DND-41 (cell line): ENCODE measurements around the gene SLC8B1.

Experiments used
- ATAC-seq: fragments of 200-7000 bp; cut with Tn5 transposase; 3 replicates; pipeline ENCODE4 v1.9.1; 2021; ENCODE audit warnings: low read depth; ENCODE audit not compliant: insufficient read depth
- DNase-seq: peaks from one replicate; pipeline ENCODE4 v3.0.0-alpha.2; 2020
- H2AFZ ChIP-seq: 2 replicates; pipeline ENCODE4 v1.6.0; 2012; ENCODE audit warnings: low read depth, low read length
- H3K27ac ChIP-seq: 2 replicates; pipeline ENCODE4 v1.5.1; 2012; ENCODE audit warnings: low read length, inconsistent platforms
- H3K27me3 ChIP-seq: fragments of 200-600 bp; sonication (generic); 2 replicates; pipeline ENCODE4 v1.6.0; 2012; ENCODE audit warnings: low read length, mild to moderate bottlenecking, inconsistent platforms; ENCODE audit not compliant: insufficient read depth, poor library complexity
- H3K36me3 ChIP-seq: 2 replicates; pipeline ENCODE4 v1.5.1; 2012; ENCODE audit warnings: low read length, inconsistent platforms; ENCODE audit not compliant: insufficient read depth
- H3K4me1 ChIP-seq: 2 replicates; pipeline ENCODE4 v1.5.1; 2012; ENCODE audit warnings: mild to moderate bottlenecking, low read length; ENCODE audit not compliant: insufficient read depth
- H3K4me2 ChIP-seq: 2 replicates; pipeline ENCODE4 v1.6.0; 2012; ENCODE audit warnings: mild to moderate bottlenecking, moderate library complexity, low read length, inconsistent platforms; ENCODE audit not compliant: insufficient read depth
- H3K4me3 ChIP-seq, 2 experiments: fragments of 200-600 bp in 1 of 2; shearing (Covaris generic) in 1 of 2; 2 replicates each; pipeline ENCODE4 v1.5.1; 2012 to 2016; ENCODE audit warnings: inconsistent platforms in 2 of 2, low read length in 2 of 2, mild to moderate bottlenecking in 2 of 2, low read depth in 1 of 2, moderate library complexity in 1 of 2
- H3K79me2 ChIP-seq: 2 replicates; pipeline ENCODE4 v1.6.0; 2012; ENCODE audit warnings: low read length, inconsistent platforms; ENCODE audit not compliant: insufficient read depth
- H3K9ac ChIP-seq: 2 replicates; pipeline ENCODE4 v1.6.0; 2012; ENCODE audit warnings: low read depth, mild to moderate bottlenecking, inconsistent platforms, low read length, moderate library complexity
- H3K9me3 ChIP-seq: 2 replicates; pipeline ENCODE4 v1.5.1; 2012; ENCODE audit warnings: low read length, moderate library complexity, mild to moderate bottlenecking, inconsistent platforms; ENCODE audit not compliant: insufficient read depth, severe bottlenecking
- H4K20me1 ChIP-seq: 2 replicates; pipeline ENCODE4 v1.6.0; 2012; ENCODE audit warnings: low read length; ENCODE audit not compliant: insufficient read depth
- EZH2 ChIP-seq: IDR thresholded peaks from 3 replicates; pipeline ENCODE4 v1.6.1; 2012; ENCODE audit warnings: borderline replicate concordance, low read depth, mild to moderate bottlenecking, moderate library complexity, low read length, inconsistent platforms; ENCODE audit not compliant: severe bottlenecking
- TF ChIP-seq, protein P1 (sequence below): IDR thresholded peaks from 2 replicates; pipeline ENCODE4 v1.5.1; 2012; ENCODE audit warnings: borderline replicate concordance, low read length, moderate library complexity, mild to moderate bottlenecking; ENCODE audit not compliant: poor library complexity, severe bottlenecking; ENCODE audit errors: extremely low read depth

SLC8B1 gene

DNA sequence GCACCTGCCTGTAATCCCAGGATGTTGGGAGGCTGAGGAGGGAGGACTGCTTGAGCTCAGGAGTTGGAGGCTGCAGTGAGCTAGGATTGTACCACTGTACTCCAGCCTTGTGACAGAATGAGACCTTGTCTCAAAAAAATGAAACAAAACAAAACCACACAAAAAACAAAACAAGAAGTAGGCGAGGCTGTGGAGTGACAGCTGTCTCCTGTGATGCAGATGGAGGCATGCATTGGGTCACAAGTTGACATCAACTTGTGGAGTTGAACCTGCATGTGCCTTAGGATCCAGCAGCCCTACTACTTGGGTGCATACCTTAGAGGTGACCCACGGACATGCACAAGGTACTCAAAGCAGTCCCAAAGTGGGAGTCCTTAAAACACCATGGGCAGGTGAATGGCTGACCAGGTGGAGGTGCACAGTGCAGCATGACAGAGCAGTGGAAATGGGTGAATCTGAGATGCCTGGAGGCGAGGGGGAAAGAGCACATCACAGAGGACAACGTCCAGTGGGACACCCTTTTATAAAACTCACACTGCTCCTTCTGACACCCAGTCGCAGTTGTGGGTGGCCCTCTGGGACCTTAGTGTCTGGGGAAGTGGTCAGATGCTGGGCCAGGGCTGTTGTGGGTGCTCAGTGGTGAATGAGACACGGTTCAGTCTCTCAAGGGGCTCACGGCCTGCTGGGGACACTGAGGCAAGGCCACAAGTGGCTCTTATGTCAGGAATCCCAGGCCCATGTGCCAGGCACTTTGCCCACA lies 36.2 kb upstream of the SLC8B1 start:
- Histone ChIP-seq H3K27ac (no peak overlapping the region), H3K9me3 (no peaks in the 10 kb centered on the region), H3K4me3 (no peak overlapping the region), H3K4me2 (no peak overlapping the region), H3K79me2 (no peaks in the 10 kb centered on the region), H3K9ac (no peak overlapping the region), H3K4me1 (no peaks in the 10 kb centered on the region), H4K20me1 (peaks cover 6% of the 10 kb centered on the region; the same call in 1 of the 2 replicates), H3K36me3 (peaks cover 3% of the 10 kb centered on the region; the same call in 1 of the 2 replicates), H2AFZ (no peak overlapping the region), H3K27me3 (no peaks in the 10 kb centered on the region)
- ATAC-seq (no peak), DNase-seq (no peak)
- TF ChIP-seq EZH2: no peak
- TF ChIP-seq, protein P1, sequence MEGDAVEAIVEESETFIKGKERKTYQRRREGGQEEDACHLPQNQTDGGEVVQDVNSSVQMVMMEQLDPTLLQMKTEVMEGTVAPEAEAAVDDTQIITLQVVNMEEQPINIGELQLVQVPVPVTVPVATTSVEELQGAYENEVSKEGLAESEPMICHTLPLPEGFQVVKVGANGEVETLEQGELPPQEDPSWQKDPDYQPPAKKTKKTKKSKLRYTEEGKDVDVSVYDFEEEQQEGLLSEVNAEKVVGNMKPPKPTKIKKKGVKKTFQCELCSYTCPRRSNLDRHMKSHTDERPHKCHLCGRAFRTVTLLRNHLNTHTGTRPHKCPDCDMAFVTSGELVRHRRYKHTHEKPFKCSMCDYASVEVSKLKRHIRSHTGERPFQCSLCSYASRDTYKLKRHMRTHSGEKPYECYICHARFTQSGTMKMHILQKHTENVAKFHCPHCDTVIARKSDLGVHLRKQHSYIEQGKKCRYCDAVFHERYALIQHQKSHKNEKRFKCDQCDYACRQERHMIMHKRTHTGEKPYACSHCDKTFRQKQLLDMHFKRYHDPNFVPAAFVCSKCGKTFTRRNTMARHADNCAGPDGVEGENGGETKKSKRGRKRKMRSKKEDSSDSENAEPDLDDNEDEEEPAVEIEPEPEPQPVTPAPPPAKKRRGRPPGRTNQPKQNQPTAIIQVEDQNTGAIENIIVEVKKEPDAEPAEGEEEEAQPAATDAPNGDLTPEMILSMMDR: no peak

DNA sequence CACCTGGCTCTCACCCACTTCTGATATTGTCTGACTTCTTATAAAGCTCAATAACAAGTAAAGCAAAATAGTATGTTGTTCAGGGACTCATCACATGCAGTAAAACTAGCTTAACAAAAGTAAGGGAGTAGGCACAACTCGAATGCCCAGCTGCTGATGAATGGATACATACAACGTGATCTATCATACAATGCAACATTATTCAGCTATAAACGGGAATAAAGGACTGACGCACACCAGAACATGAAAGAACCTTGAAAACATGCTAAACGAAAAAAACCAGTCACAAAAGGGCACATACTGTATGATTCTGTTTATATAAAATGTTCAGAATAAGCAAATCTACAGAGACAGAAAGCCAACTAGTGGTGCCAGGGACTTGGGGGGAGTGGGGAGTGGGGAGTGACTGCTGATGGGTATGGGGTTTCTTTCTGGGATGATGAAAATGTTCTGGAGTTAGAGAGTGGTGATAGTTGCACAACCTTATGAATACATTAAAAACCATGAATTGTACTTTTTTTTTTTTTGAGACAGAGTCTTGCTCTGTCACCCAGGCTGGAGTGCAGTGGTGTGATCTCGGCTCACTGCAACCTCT lies 34.6 kb upstream of the SLC8B1 start:
- TF ChIP-seq, protein P1: no peak
- TF ChIP-seq EZH2: no peak
- Histone ChIP-seq H4K20me1 (peaks cover 6% of the 10 kb centered on the region; the same call in 1 of the 2 replicates), H3K4me1 (no peaks in the 10 kb centered on the region), H3K27me3 (no peaks in the 10 kb centered on the region), H3K36me3 (no peaks in the 10 kb centered on the region), H3K27ac (no peak overlapping the region), H3K79me2 (no peaks in the 10 kb centered on the region), H3K9me3 (no peaks in the 10 kb centered on the region), H2AFZ (no peak overlapping the region), H3K4me2 (no peak overlapping the region), H3K9ac (no peak overlapping the region), H3K4me3 (no peak overlapping the region)
- DNase-seq (no peak), ATAC-seq (no peak)

DNA sequence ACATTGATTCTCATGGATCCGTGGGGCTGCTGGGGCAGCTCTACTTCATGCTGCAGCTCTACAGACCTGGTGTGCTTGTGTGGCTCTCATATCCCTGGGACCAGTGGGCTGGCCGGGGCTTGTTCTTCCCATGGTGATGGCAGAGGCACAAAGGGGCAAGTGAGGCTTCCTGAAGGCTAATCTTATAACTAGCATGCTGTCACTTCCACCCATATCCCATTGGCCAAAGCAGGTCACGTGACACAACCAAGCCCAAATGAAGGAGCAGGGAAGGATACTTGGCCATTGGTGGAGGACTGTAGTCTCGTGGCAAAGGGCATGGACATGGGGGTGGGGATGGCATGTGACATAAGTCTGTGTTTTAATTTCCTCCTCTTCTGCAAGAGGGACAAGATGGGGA lies 33.4 kb upstream of the SLC8B1 start:
- Histone ChIP-seq H3K4me1 (no peaks in the 10 kb centered on the region), H3K27ac (no peak overlapping the region), H3K9ac (no peak overlapping the region), H3K4me3 (no peak overlapping the region), H2AFZ (no peak overlapping the region), H3K36me3 (no peaks in the 10 kb centered on the region), H3K4me2 (no peak overlapping the region), H4K20me1 (peaks cover 6% of the 10 kb centered on the region; the same call in 1 of the 2 replicates), H3K9me3 (no peaks in the 10 kb centered on the region), H3K27me3 (no peaks in the 10 kb centered on the region), H3K79me2 (no peaks in the 10 kb centered on the region)
- ATAC-seq: no peak
- no peak for DNase-seq
- TF ChIP-seq, protein P1: no peak
- no peak for TF ChIP-seq EZH2
